Osteoblast (primary cell): ENCODE measurements around the gene GRM1. TPM values are rescaled to one million over a fixed set of nuclear protein-coding genes. Genes with fewer than 3 reads are reported as not detected.

Experiments
- DNase-seq: peaks from one replicate; pipeline ENCODE4 v3.0.0; 2011; ENCODE audit warnings: low spot score, mixed read lengths; ENCODE audit not compliant: insufficient read length; ENCODE audit errors: missing footprints
- H2AFZ ChIP-seq: 2 replicates; pipeline ENCODE4 v1.6.0; 2011; ENCODE audit warnings: mild to moderate bottlenecking, low read length
- H3K27ac ChIP-seq: 2 replicates; pipeline ENCODE4 v1.5.1; 2011; ENCODE audit warnings: mild to moderate bottlenecking, low read depth, low read length, moderate library complexity
- H3K27me3 ChIP-seq: 2 replicates; pipeline ENCODE4 v1.6.0; 2012; ENCODE audit warnings: mild to moderate bottlenecking, control low read depth, inconsistent platforms, low read length, moderate library complexity; ENCODE audit not compliant: insufficient read depth
- H3K36me3 ChIP-seq: 2 replicates; pipeline ENCODE4 v1.5.1; 2011; ENCODE audit warnings: mild to moderate bottlenecking, low read length, control low read depth, moderate library complexity; ENCODE audit not compliant: insufficient read depth
- H3K4me1 ChIP-seq: 2 replicates; pipeline ENCODE4 v1.5.1; 2011; ENCODE audit warnings: mild to moderate bottlenecking, low read length, control low read depth, moderate library complexity; ENCODE audit not compliant: insufficient read depth
- H3K4me2 ChIP-seq: 2 replicates; pipeline ENCODE4 v1.6.0; 2011; ENCODE audit warnings: mild to moderate bottlenecking, low read length; ENCODE audit not compliant: insufficient read depth
- H3K4me3 ChIP-seq: fragments of 200-600 bp; sonication (generic); 3 replicates; pipeline ENCODE4 v1.5.1; 2012; ENCODE audit warnings: mild to moderate bottlenecking, low read length, inconsistent platforms; ENCODE audit not compliant: insufficient read depth
- H3K79me2 ChIP-seq: 2 replicates; pipeline ENCODE4 v1.6.0; 2012; ENCODE audit warnings: mild to moderate bottlenecking, low read length, control low read depth, inconsistent platforms; ENCODE audit not compliant: insufficient read depth
- H3K9me3 ChIP-seq: 2 replicates; pipeline ENCODE4 v1.5.1; 2011; ENCODE audit warnings: low read depth, low read length, control low read depth
- H4K20me1 ChIP-seq: 2 replicates; pipeline ENCODE4 v1.6.0; 2012; ENCODE audit warnings: mild to moderate bottlenecking, low read length, control low read depth; ENCODE audit not compliant: insufficient read depth
- total RNA-seq: library from RNA; depleted of rRNA; stranded (reverse); fragments of >200 nt; gene quantifications from 2 replicates; pipeline ENCODE4 v1.2.3, GENCODE V29; 2012
- TF ChIP-seq, protein P1 (sequence below): IDR thresholded peaks from 2 replicates; pipeline ENCODE4 v1.5.1; 2011; ENCODE audit warnings: mild to moderate bottlenecking, low read depth, low read length, moderate library complexity; ENCODE audit errors: extremely low read depth

The GRM1 gene
- total RNA-seq, 1 donor = under 0.01 TPM

DNA sequence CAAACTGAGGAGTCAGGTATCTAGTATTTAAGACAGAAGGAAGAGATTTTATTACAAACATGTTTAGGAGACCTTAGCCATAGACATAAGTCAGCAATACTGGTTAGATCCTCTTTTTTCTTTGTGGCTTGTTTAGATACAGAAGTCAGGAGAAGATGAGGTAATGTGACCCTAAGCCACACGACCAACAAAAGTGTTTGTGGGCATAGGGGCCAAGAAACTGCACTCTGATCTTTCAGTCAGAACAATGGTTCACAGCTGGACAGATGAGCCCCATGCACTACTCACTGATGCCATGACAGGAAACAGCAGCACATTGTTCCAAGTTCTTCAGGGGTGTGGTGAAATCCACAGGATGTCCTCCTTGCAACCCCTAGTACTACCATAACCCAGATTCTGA, 276.2 kb downstream of the GRM1 start:
- Histone ChIP-seq H3K9me3 (no peaks in the 10 kb centered on the region), H3K36me3 (no peaks in the 10 kb centered on the region), H3K27ac (no peak overlapping the region), H3K27me3 (no peaks in the 10 kb centered on the region), H3K4me2 (no peak overlapping the region), H2AFZ (no peak overlapping the region), H3K4me3 (no peak overlapping the region), H3K79me2 (no peaks in the 10 kb centered on the region), H3K4me1 (no peaks in the 10 kb centered on the region), H4K20me1 (no peaks in the 10 kb centered on the region)
- DNase-seq = no peak
- TF ChIP-seq, protein P1, sequence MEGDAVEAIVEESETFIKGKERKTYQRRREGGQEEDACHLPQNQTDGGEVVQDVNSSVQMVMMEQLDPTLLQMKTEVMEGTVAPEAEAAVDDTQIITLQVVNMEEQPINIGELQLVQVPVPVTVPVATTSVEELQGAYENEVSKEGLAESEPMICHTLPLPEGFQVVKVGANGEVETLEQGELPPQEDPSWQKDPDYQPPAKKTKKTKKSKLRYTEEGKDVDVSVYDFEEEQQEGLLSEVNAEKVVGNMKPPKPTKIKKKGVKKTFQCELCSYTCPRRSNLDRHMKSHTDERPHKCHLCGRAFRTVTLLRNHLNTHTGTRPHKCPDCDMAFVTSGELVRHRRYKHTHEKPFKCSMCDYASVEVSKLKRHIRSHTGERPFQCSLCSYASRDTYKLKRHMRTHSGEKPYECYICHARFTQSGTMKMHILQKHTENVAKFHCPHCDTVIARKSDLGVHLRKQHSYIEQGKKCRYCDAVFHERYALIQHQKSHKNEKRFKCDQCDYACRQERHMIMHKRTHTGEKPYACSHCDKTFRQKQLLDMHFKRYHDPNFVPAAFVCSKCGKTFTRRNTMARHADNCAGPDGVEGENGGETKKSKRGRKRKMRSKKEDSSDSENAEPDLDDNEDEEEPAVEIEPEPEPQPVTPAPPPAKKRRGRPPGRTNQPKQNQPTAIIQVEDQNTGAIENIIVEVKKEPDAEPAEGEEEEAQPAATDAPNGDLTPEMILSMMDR = no peak

- DNase-seq = no peak
- no peaks in the 10 kb centered on the region for H3K27me3 ChIP-seq
- TF ChIP-seq, protein P1 = no peak
- no peak overlapping the region for H2AFZ ChIP-seq
- no peaks in the 10 kb centered on the region for H3K36me3 ChIP-seq
- no peak overlapping the region for H3K4me3 ChIP-seq
- no peaks in the 10 kb centered on the region for H3K4me1 ChIP-seq
- H3K79me2 ChIP-seq = no peaks in the 10 kb centered on the region
- no peaks in the 10 kb centered on the region for H4K20me1 ChIP-seq
- H3K27ac ChIP-seq = no peak overlapping the region
- H3K4me2 ChIP-seq = no peak overlapping the region
- no peaks in the 10 kb centered on the region for H3K9me3 ChIP-seq
Measured at GRCh38 chr6:146305951-146306350, 277.1 kb downstream of the GRM1 start.

DNA sequence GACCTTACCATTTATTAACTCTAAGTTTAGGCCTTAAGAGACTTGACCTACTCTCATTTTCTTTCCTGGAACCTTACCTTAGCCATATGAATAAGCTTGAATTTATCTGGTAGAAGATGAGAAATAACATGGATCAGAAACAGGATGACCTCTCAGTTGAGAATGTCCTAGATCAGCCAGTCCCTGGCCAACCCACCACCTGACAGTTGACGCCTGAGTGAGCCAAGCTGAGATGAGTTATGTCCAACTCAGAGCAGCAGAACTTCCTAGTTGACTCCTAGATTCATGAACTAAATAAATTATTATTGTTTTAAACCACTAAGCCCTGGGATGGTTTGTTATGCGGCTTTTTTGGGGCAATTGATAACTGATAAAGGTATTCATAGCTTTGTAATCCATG, 281.8 kb downstream of the GRM1 start:
- H3K4me2 ChIP-seq = no peak overlapping the region
- H3K27me3 ChIP-seq = no peaks in the 10 kb centered on the region
- TF ChIP-seq, protein P1 = no peak
- no peaks in the 10 kb centered on the region for H4K20me1 ChIP-seq
- no peaks in the 10 kb centered on the region for H3K36me3 ChIP-seq
- DNase-seq = no peak
- H3K79me2 ChIP-seq = no peaks in the 10 kb centered on the region
- no peak overlapping the region for H3K4me3 ChIP-seq
- no peaks in the 10 kb centered on the region for H3K4me1 ChIP-seq
- H3K9me3 ChIP-seq = no peaks in the 10 kb centered on the region
- H3K27ac ChIP-seq = no peak overlapping the region
- H2AFZ ChIP-seq = no peak overlapping the region

- no peak overlapping the region for H3K4me3 ChIP-seq
- no peak overlapping the region for H2AFZ ChIP-seq
- H3K79me2 ChIP-seq = no peaks in the 10 kb centered on the region
- H3K4me1 ChIP-seq = no peaks in the 10 kb centered on the region
- no peaks in the 10 kb centered on the region for H4K20me1 ChIP-seq
- no peaks in the 10 kb centered on the region for H3K9me3 ChIP-seq
- no peak overlapping the region for H3K27ac ChIP-seq
- no peaks in the 10 kb centered on the region for H3K36me3 ChIP-seq
- H3K4me2 ChIP-seq = no peak overlapping the region
- TF ChIP-seq, protein P1 = no peak
- DNase-seq = no peak
- no peaks in the 10 kb centered on the region for H3K27me3 ChIP-seq
Measured at GRCh38 chr6:146311079-146311478, 282.2 kb downstream of the GRM1 start.
